IgD-negative memory B cell (primary cell): ENCODE data around the gene CCDC60. TPM values are rescaled to one million over a fixed set of nuclear protein-coding genes. Genes with fewer than 3 reads are reported as not detected.

Experiments
- H3K27ac Mint-ChIP-seq, 3 donors: one replicate each; pipeline ENCODE4 v1.8.0; 2020 to 2022; ENCODE audit warnings: mild to moderate bottlenecking in 3 of 3, mixed read lengths in 3 of 3, moderate library complexity in 1 of 3
- H3K27me3 Mint-ChIP-seq: one replicate; pipeline ENCODE4 v1.8.0; 2021; ENCODE audit warnings: mixed read lengths
- H3K36me3 Mint-ChIP-seq: one replicate; pipeline ENCODE4 v1.8.0; 2020; ENCODE audit warnings: mild to moderate bottlenecking, mixed read lengths
- H3K4me1 Mint-ChIP-seq, 3 donors: one replicate each; pipeline ENCODE4 v1.8.0; 2020 to 2022; ENCODE audit warnings: mixed read lengths in 3 of 3, mild to moderate bottlenecking in 1 of 3
- H3K4me3 Mint-ChIP-seq, 4 donors: one replicate each; pipeline ENCODE4 v1.8.0; 2020 to 2022; ENCODE audit warnings: mild to moderate bottlenecking in 4 of 4, mixed read lengths in 4 of 4, moderate library complexity in 3 of 4
- H3K9me3 Mint-ChIP-seq, 3 donors: one replicate each; pipeline ENCODE4 v1.8.0; 2020 to 2021; ENCODE audit warnings: mixed read lengths in 3 of 3, mild to moderate bottlenecking in 1 of 3
- polyA plus RNA-seq: library from polyadenylated mRNA; unstranded; fragments of 300-500 nt; fragmentation: Illumina TruSeq; gene quantifications from one replicate; pipeline ENCODE4 v1.2.3, GENCODE V29; 2021

The CCDC60 gene
- polyA plus RNA-seq, 1 donor from 2014 or later, result not detected

GRCh38 chr12:119419381-119419780 lies 84.9 kb downstream of the CCDC60 start:
- H3K4me3 Mint-ChIP-seq, result no peak overlapping the region
- H3K36me3 Mint-ChIP-seq, result peaks cover 2% of the 10 kb centered on the region
- peaks cover 0 to 1% (median 0%) of the 10 kb centered on the region in 3 donors for H3K4me1 Mint-ChIP-seq
- H3K27me3 Mint-ChIP-seq, result peaks cover 5% of the 10 kb centered on the region
- peaks cover 2 to 12% (median 10%) of the 10 kb centered on the region in 3 donors for H3K9me3 Mint-ChIP-seq
- H3K27ac Mint-ChIP-seq, result no peak overlapping the region

GRCh38 chr12:119423285-119423684 lies 88.8 kb downstream of the CCDC60 start:
- peaks cover 2% of the 10 kb centered on the region for H3K27me3 Mint-ChIP-seq
- H3K9me3 Mint-ChIP-seq, result peaks cover 2 to 15% (median 10%) of the 10 kb centered on the region in 3 donors
- H3K36me3 Mint-ChIP-seq, result peaks cover 2% of the 10 kb centered on the region
- H3K4me1 Mint-ChIP-seq, result no peaks in the 10 kb centered on the region
- no peak overlapping the region for H3K4me3 Mint-ChIP-seq
- no peak overlapping the region for H3K27ac Mint-ChIP-seq

- H3K36me3 Mint-ChIP-seq, result peaks cover 2% of the 10 kb centered on the region
- H3K9me3 Mint-ChIP-seq, result peaks cover 2 to 10% (median 8%) of the 10 kb centered on the region in 3 donors
- H3K4me1 Mint-ChIP-seq, result no peaks in the 10 kb centered on the region
Observed at GRCh38 chr12:119425623-119426022, 91.1 kb downstream of the CCDC60 start.

GRCh38 chr12:119431151-119431550 lies 96.6 kb downstream of the CCDC60 start:
- H3K36me3 Mint-ChIP-seq, result no peaks in the 10 kb centered on the region
- no peaks in the 10 kb centered on the region for H3K27me3 Mint-ChIP-seq
- H3K9me3 Mint-ChIP-seq, result peaks cover 0 to 3% (median under 1%) of the 10 kb centered on the region in 3 donors

More at GRCh38 chr12:119425623-119426022, 91.1 kb downstream of the CCDC60 start:
- H3K27ac Mint-ChIP-seq, result no peak overlapping the region
- no peaks in the 10 kb centered on the region for H3K27me3 Mint-ChIP-seq
- no peak overlapping the region for H3K4me3 Mint-ChIP-seq

GRCh38 chr12:119432949-119433348 lies 98.4 kb downstream of the CCDC60 start:
- Mint-ChIP-seq H3K4me3 (no peak overlapping the region), H3K27me3 (no peaks in the 10 kb centered on the region), H3K36me3 (no peaks in the 10 kb centered on the region), H3K9me3 (peaks cover 0 to 2% (median 0%) of the 10 kb centered on the region in 3 donors), H3K4me1 (no peaks in the 10 kb centered on the region), H3K27ac (no peak overlapping the region)

More at GRCh38 chr12:119431151-119431550, 96.6 kb downstream of the CCDC60 start:
- Mint-ChIP-seq H3K4me1 (no peaks in the 10 kb centered on the region), H3K4me3 (no peak overlapping the region), H3K27ac (no peak overlapping the region)

GRCh38 chr12:119440803-119441360 lies 106.4 kb downstream of the CCDC60 start:
- Mint-ChIP-seq H3K9me3 (peaks cover 0 to 2% (median 1%) of the 10 kb centered on the region in 3 donors), H3K4me3 (no peak overlapping the region), H3K27ac (no peak overlapping the region), H3K36me3 (no peaks in the 10 kb centered on the region), H3K27me3 (peaks cover 7% of the 10 kb centered on the region), H3K4me1 (peaks cover 0 to 1% (median 0%) of the 10 kb centered on the region in 3 donors)

GRCh38 chr12:119444462-119445044 lies 110.0 kb downstream of the CCDC60 start:
- Mint-ChIP-seq H3K4me1 (peaks cover 0 to 1% (median 0%) of the 10 kb centered on the region in 3 donors), H3K36me3 (peaks cover 2% of the 10 kb centered on the region), H3K9me3 (peaks cover 0 to 3% (median 0%) of the 10 kb centered on the region in 3 donors), H3K27me3 (peaks cover 7% of the 10 kb centered on the region), H3K27ac (no peak overlapping the region), H3K4me3 (no peak overlapping the region)

- Mint-ChIP-seq H3K27me3 (peaks cover 5% of the 10 kb centered on the region), H3K4me3 (peak overlapping the region in 1 of 4 donors; percentile 49), H3K9me3 (peaks cover 0 to 3% (median 0%) of the 10 kb centered on the region in 3 donors), H3K27ac (no peak overlapping the region), H3K36me3 (peaks cover 2% of the 10 kb centered on the region), H3K4me1 (peaks cover 0 to 1% (median 0%) of the 10 kb centered on the region in 3 donors)
Observed at GRCh38 chr12:119446459-119446858, 111.9 kb downstream of the CCDC60 start.

- peaks cover 5% of the 10 kb centered on the region for H3K27me3 Mint-ChIP-seq
- H3K4me1 Mint-ChIP-seq, result peaks cover 0 to 1% (median 0%) of the 10 kb centered on the region in 3 donors
- peaks cover 0 to 3% (median 0%) of the 10 kb centered on the region in 3 donors for H3K9me3 Mint-ChIP-seq
- peaks cover 2% of the 10 kb centered on the region for H3K36me3 Mint-ChIP-seq
- H3K4me3 Mint-ChIP-seq, result no peak overlapping the region
- no peak overlapping the region for H3K27ac Mint-ChIP-seq
Observed at GRCh38 chr12:119447126-119447525, 112.6 kb downstream of the CCDC60 start.

GRCh38 chr12:119447618-119448017 lies 113.1 kb downstream of the CCDC60 start:
- Mint-ChIP-seq H3K36me3 (peaks cover 2% of the 10 kb centered on the region), H3K4me1 (peaks cover 0 to 1% (median 0%) of the 10 kb centered on the region in 3 donors), H3K9me3 (peaks cover 0 to 3% (median 0%) of the 10 kb centered on the region in 3 donors), H3K4me3 (no peak overlapping the region), H3K27ac (no peak overlapping the region), H3K27me3 (peaks cover 5% of the 10 kb centered on the region)

GRCh38 chr12:119448611-119449131 lies 114.1 kb downstream of the CCDC60 start:
- H3K27ac Mint-ChIP-seq, result no peak overlapping the region
- H3K9me3 Mint-ChIP-seq, result peaks cover 0 to 3% (median 0%) of the 10 kb centered on the region in 3 donors
- no peak overlapping the region for H3K4me3 Mint-ChIP-seq
- H3K4me1 Mint-ChIP-seq, result peaks cover 0 to 1% (median 0%) of the 10 kb centered on the region in 3 donors
- H3K27me3 Mint-ChIP-seq, result peaks cover 6% of the 10 kb centered on the region
- peaks cover 2% of the 10 kb centered on the region for H3K36me3 Mint-ChIP-seq

- Mint-ChIP-seq H3K36me3 (peaks cover 2% of the 10 kb centered on the region), H3K9me3 (peaks cover 0 to 3% (median 2%) of the 10 kb centered on the region in 3 donors)
Observed at GRCh38 chr12:119450771-119451170, 116.2 kb downstream of the CCDC60 start.

GRCh38 chr12:119456824-119457223 lies 122.3 kb downstream of the CCDC60 start:
- no peaks in the 10 kb centered on the region for H3K36me3 Mint-ChIP-seq
- H3K27ac Mint-ChIP-seq, result no peak overlapping the region
- peaks cover 3 to 9% (median 5%) of the 10 kb centered on the region in 3 donors for H3K9me3 Mint-ChIP-seq
- no peaks in the 10 kb centered on the region for H3K4me1 Mint-ChIP-seq
- peaks cover 8% of the 10 kb centered on the region for H3K27me3 Mint-ChIP-seq
- H3K4me3 Mint-ChIP-seq, result no peak overlapping the region

More at GRCh38 chr12:119450771-119451170, 116.2 kb downstream of the CCDC60 start:
- Mint-ChIP-seq H3K27me3 (peaks cover 6% of the 10 kb centered on the region), H3K4me3 (no peak overlapping the region), H3K27ac (no peak overlapping the region), H3K4me1 (no peaks in the 10 kb centered on the region)

GRCh38 chr12:119457271-119457670 lies 122.7 kb downstream of the CCDC60 start:
- H3K27ac Mint-ChIP-seq, result no peak overlapping the region
- no peak overlapping the region for H3K4me3 Mint-ChIP-seq
- H3K9me3 Mint-ChIP-seq, result peaks cover 3 to 9% (median 5%) of the 10 kb centered on the region in 3 donors
- no peaks in the 10 kb centered on the region for H3K36me3 Mint-ChIP-seq
- H3K27me3 Mint-ChIP-seq, result peaks cover 8% of the 10 kb centered on the region
- no peaks in the 10 kb centered on the region for H3K4me1 Mint-ChIP-seq

GRCh38 chr12:119459481-119459880 lies 125.0 kb downstream of the CCDC60 start:
- no peak overlapping the region for H3K27ac Mint-ChIP-seq
- no peaks in the 10 kb centered on the region for H3K4me1 Mint-ChIP-seq
- H3K4me3 Mint-ChIP-seq, result no peak overlapping the region
- H3K27me3 Mint-ChIP-seq, result peaks cover 6% of the 10 kb centered on the region
- H3K36me3 Mint-ChIP-seq, result no peaks in the 10 kb centered on the region
- H3K9me3 Mint-ChIP-seq, result peaks cover 3 to 9% (median 5%) of the 10 kb centered on the region in 3 donors
